Upper lobe of left lung (tissue), 6 donors: Measurements from ENCODE around the gene TNS3. TPM values are rescaled to one million over a fixed set of nuclear protein-coding genes. Genes with fewer than 3 reads are reported as not detected.

Experiments
- ATAC-seq, 2 donors: fragments of 200-7000 bp; cut with Tn5 transposase; one replicate each; pipeline ENCODE4 v1.9.1; 2022; ENCODE audit warnings: mild to moderate bottlenecking in 2 of 2, moderate library complexity in 2 of 2; ENCODE audit not compliant: low FRiP score in 2 of 2
- DNase-seq, 2 donors: peaks; one replicate each; pipeline ENCODE4 v3.0.0-alpha.2; 2019 to 2020
- H3K27ac ChIP-seq, 4 donors: fragments of 200-600 bp; sonication (generic); one replicate each; pipeline ENCODE4 v1.5.1; 2016 to 2019
- H3K27me3 ChIP-seq, 4 donors: fragments of 200-600 bp; sonication (generic); one replicate each; pipeline ENCODE4 v1.5.1; 2017 to 2019
- H3K36me3 ChIP-seq, 4 donors: fragments of 200-600 bp; sonication (generic); one replicate each; pipeline ENCODE4 v1.5.1; 2016 to 2019
- H3K4me1 ChIP-seq, 4 donors: fragments of 200-600 bp; sonication (generic); one replicate each; pipeline ENCODE4 v1.5.1; 2018 to 2019
- H3K4me3 ChIP-seq, 4 donors: fragments of 200-600 bp; sonication (generic); one replicate each; pipeline ENCODE4 v1.5.1; 2017 to 2019; ENCODE audit warnings: mild to moderate bottlenecking in 2 of 4, moderate library complexity in 1 of 4
- H3K9me3 ChIP-seq, 4 donors: fragments of 200-600 bp; sonication (generic); one replicate each; pipeline ENCODE4 v1.5.1; 2018 to 2019
- CTCF ChIP-seq, 6 experiments: fragments of 450-650 bp in 4 of 6; fragments of 200-600 bp in 2 of 6; sonication (generic) in 2 of 6; IDR thresholded peaks; one replicate each; pipeline ENCODE4 v1.5.1; 2016 to 2019; ENCODE audit warnings: antibody characterized with exemption in 6 of 6
- EP300 ChIP-seq, 4 donors: sonication (generic); formaldehyde crosslinking; IDR thresholded peaks; one replicate each; pipeline ENCODE4 v1.5.1; 2017; ENCODE audit warnings: antibody characterized with exemption in 4 of 4, control low read depth in 2 of 4
- POLR2A ChIP-seq, 4 donors: fragments of 450-650 bp; IDR thresholded peaks; one replicate each; pipeline ENCODE4 v1.5.1; 2016 to 2017; ENCODE audit warnings: antibody characterized with exemption in 4 of 4, mild to moderate bottlenecking in 2 of 4
- POLR2AphosphoS5 ChIP-seq, 2 donors: sonication (generic); formaldehyde crosslinking; IDR thresholded peaks; one replicate each; pipeline ENCODE4 v1.5.1; 2017; ENCODE audit warnings: antibody characterized with exemption in 2 of 2
- WGBS, 2 donors: methylation state at CpG; one replicate each; pipeline ENCODE4 v1.1.5; 2017 to 2018; 5-methylcytosine and 5-hydroxymethylcytosine counted together
- total RNA-seq, 6 donors: library from RNA; depleted of rRNA in 4 of 6; stranded (reverse); fragments of >200 nt in 4 of 6; gene quantifications; one replicate each; pipeline versions ENCODE4 v1.1.0 to v1.2.1, GENCODE V29; 2016 to 2021
- donor health status: DM: no; HTN: no; CAD: no; lungs with moderate emphysema.
- donor health status: DM: no; HTN: yes; CAD: no; lungs with severe emphysema.

The TNS3 gene
- total RNA-seq, 6 donors from 2014 or later = 90.6 to 266 (median 143) TPM

DNA sequence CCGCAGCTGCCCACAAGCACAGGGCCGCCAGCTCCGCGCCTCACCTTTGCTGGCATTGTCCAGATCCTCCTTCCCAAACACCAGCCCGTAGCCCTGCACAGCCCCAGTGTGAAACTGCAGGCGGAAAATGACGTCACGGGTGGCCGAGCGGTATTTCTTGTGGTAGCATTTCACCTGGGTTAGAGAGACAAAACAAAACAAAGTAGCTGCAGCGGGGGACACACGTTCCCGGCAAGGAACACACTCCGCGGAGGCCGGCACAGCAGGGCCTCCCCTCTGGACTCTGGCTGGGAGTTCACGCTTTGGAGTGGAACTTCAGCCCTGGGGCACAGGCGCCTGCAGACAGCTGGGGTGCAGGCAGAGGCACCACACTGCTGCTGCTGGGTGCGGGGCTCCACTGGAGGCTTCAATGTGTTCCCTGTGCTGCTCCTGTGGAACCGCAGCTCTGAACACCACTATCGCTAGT is 181.1 kb downstream of the TNS3 start:
- ATAC-seq = no peak
- DNase-seq = peak; percentile 17 to 69
- H3K27me3 ChIP-seq = no peaks in the 10 kb centered on the region
- TF ChIP-seq EP300 (IDR thresholded peaks at IDR 0.05) = no peak
- no peak for TF ChIP-seq POLR2A (IDR thresholded peaks at IDR 0.05)
- no peak for TF ChIP-seq CTCF (IDR thresholded peaks at IDR 0.05)
- TF ChIP-seq POLR2AphosphoS5 (IDR thresholded peaks at IDR 0.05) = no peak
- no peaks in the 10 kb centered on the region for H3K9me3 ChIP-seq
- H3K27ac ChIP-seq = peak overlapping the region in 1 of 4 donors; percentile 59
- 85 to 95% methylated on average over 19 to 21 of the region's 21 CpGs for WGBS, 2 donors
- peaks cover 10 to 27% (median 13%) of the 10 kb centered on the region in 4 donors for H3K36me3 ChIP-seq
- no peak overlapping the region for H3K4me3 ChIP-seq
- peaks cover 6 to 35% (median 17%) of the 10 kb centered on the region in 4 donors for H3K4me1 ChIP-seq

DNA sequence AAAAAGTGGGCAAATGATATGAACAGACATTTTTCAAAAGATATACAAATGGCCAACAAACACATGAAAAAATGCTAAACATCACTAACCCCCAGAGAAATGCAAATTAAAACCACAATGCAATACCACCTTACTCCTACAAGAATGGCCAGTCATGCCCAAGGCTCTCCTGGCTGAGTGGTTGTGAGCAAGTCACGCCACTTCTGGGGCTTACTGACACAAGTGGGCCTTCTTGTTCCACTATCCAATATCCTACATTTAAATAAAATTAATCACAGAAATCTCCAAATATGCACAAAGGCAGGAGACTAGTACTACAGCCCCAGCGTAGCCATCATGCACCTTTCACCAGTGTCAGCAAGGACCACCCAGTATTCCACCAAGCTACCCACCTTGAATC is 181.9 kb downstream of the TNS3 start:
- 88 to 93% methylated on average over 2 of the region's 2 CpGs for WGBS, 2 donors
- ATAC-seq (no peak), DNase-seq (peak in 1 of 2 donors; percentile 15)
- no peak overlapping the region for H3K4me3 ChIP-seq
- no peak for TF ChIP-seq POLR2A (IDR thresholded peaks at IDR 0.05)
- no peak for TF ChIP-seq CTCF (IDR thresholded peaks at IDR 0.05)
- TF ChIP-seq POLR2AphosphoS5 (IDR thresholded peaks at IDR 0.05) = no peak
- TF ChIP-seq EP300 (IDR thresholded peaks at IDR 0.05) = no peak
- no peaks in the 10 kb centered on the region for H3K27me3 ChIP-seq
- no peaks in the 10 kb centered on the region for H3K9me3 ChIP-seq
- no peak overlapping the region for H3K27ac ChIP-seq
- H3K4me1 ChIP-seq = peaks cover 2 to 28% (median 13%) of the 10 kb centered on the region in 4 donors
- H3K36me3 ChIP-seq = peaks cover 12 to 35% (median 16%) of the 10 kb centered on the region in 4 donors

DNA sequence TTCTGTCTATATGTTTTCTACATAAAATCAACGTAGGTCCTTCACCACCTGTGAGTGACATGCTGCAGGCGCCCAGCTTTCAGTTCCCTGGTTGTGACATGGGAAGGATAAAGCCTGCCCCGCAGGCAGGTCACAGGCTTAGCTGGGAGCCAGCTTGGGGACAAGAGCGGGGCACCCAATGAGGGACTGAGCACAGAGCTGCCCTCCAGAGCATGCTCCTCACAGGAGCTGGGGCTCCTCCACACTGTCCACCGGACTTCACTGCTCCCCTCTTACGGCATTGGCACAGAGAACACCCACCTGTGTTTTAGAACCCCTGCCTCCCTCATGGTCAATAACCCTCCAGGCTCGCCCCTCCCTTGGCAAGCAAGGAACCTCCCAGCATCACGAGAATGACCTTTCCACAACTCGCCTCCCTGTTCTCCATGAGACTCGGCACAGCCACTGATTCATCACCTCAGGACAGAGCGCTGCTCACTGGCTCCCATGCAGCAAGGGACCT is 187.1 kb downstream of the TNS3 start:
- no peak for TF ChIP-seq CTCF (IDR thresholded peaks at IDR 0.05)
- TF ChIP-seq POLR2A (IDR thresholded peaks at IDR 0.05) = no peak
- no peak for TF ChIP-seq POLR2AphosphoS5 (IDR thresholded peaks at IDR 0.05)
- no peak for TF ChIP-seq EP300 (IDR thresholded peaks at IDR 0.05)
- H3K4me1 ChIP-seq = peaks cover 0 to 5% (median 4%) of the 10 kb centered on the region in 4 donors
- H3K9me3 ChIP-seq = no peaks in the 10 kb centered on the region
- H3K36me3 ChIP-seq = peaks cover 14 to 54% (median 23%) of the 10 kb centered on the region in 4 donors
- H3K4me3 ChIP-seq = no peak overlapping the region
- 90 to 95% methylated on average over 9 to 11 of the region's 11 CpGs for WGBS, 2 donors
- no peaks in the 10 kb centered on the region for H3K27me3 ChIP-seq
- ATAC-seq (no peak), DNase-seq (no peak)
- H3K27ac ChIP-seq = no peak overlapping the region

- no peak for TF ChIP-seq EP300 (IDR thresholded peaks at IDR 0.05)
- TF ChIP-seq POLR2A (IDR thresholded peaks at IDR 0.05) = no peak
- TF ChIP-seq CTCF (IDR thresholded peaks at IDR 0.05) = no peak
- no peak for TF ChIP-seq POLR2AphosphoS5 (IDR thresholded peaks at IDR 0.05)
- Histone ChIP-seq H3K27ac (no peak overlapping the region), H3K9me3 (no peaks in the 10 kb centered on the region), H3K4me1 (peaks cover 0 to 5% (median 4%) of the 10 kb centered on the region in 4 donors), H3K4me3 (no peak overlapping the region), H3K36me3 (peaks cover 14 to 54% (median 23%) of the 10 kb centered on the region in 4 donors), H3K27me3 (no peaks in the 10 kb centered on the region)
- WGBS, 2 donors = 85 to 100% methylated on average over 4 to 6 of the region's 6 CpGs
- DNase-seq = no peak
- ATAC-seq = no peak
Measured at GRCh38 chr7:47394216-47394615, 187.7 kb downstream of the TNS3 start.

DNA sequence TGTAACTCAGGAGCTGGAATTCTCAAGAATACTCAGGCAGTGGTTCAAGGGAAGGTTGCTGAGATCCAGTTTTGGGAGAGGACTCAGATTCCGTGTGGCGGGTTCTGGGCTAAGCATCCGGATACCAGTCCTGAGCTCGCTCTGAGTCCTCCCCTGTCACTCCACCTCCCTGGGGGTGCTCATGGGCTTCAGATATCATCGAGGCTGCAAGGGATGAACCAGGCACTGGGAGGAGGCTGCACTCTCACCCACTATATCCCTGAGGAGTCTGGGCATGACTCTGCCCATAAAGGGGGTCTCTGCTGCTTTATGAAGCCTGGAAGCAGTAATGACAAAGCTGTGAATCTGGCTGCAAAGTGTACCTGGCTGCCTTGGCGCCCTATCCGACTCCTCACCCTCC is 188.5 kb downstream of the TNS3 start:
- DNase-seq (no peak), ATAC-seq (no peak)
- TF ChIP-seq POLR2AphosphoS5 (IDR thresholded peaks at IDR 0.05) (no peak), CTCF (IDR thresholded peaks at IDR 0.05) (no peak), EP300 (IDR thresholded peaks at IDR 0.05) (no peak), POLR2A (IDR thresholded peaks at IDR 0.05) (no peak)
- 84 to 92% methylated on average over 7 of the region's 7 CpGs for WGBS, 2 donors
- Histone ChIP-seq H3K27me3 (no peaks in the 10 kb centered on the region), H3K36me3 (peaks cover 14 to 54% (median 23%) of the 10 kb centered on the region in 4 donors), H3K9me3 (no peaks in the 10 kb centered on the region), H3K4me3 (no peak overlapping the region), H3K4me1 (peaks cover 0 to 5% (median 4%) of the 10 kb centered on the region in 4 donors), H3K27ac (no peak overlapping the region)
